Hippocampal formation (tissue), 2 donors: ENCODE data around the gene KLB.
"Not testable (repeated sequence)": the region's sequence is repeated elsewhere in the genome, so short reads cannot be mapped to it uniquely, and the experiment has no call there.

Experiments used
- DNase-seq, 2 donors: peaks; one replicate each; lab custom pipeline; 2025; lab: John Stamatoyannopoulos, UW

Gene KLB

DNA sequence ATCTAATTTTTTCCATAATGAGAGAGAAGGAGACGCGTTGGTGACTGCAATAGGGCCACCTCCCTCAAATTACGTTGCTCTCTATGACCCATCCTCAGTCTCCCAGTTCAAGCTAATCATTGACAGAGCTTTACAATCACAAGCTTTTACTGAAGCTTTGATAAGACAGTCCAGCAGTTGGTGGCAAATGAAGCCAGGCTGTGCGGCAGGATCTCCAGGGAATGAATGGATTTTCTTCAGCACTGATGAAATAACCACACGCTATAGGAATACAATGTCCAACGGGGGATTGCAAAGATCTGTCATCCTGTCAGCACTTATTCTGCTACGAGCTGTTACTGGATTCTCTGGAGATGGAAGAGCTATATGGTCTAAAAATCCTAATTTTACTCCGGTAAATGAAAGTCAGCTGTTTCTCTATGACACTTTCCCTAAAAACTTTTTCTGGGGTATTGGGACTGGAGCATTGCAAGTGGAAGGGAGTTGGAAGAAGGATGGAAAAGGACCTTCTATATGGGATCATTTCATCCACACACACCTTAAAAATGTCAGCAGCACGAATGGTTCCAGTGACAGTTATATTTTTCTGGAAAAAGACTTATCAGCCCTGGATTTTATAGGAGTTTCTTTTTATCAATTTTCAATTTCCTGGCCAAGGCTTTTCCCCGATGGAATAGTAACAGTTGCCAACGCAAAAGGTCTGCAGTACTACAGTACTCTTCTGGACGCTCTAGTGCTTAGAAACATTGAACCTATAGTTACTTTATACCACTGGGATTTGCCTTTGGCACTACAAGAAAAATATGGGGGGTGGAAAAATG is at the start of gene KLB:
Gene KLB, plus strand, starts transcription at position 168 of the 821 bp plus-strand sequence. Its CDS starts 20 bp downstream, at position 188.
- DNase-seq = no peak

DNA sequence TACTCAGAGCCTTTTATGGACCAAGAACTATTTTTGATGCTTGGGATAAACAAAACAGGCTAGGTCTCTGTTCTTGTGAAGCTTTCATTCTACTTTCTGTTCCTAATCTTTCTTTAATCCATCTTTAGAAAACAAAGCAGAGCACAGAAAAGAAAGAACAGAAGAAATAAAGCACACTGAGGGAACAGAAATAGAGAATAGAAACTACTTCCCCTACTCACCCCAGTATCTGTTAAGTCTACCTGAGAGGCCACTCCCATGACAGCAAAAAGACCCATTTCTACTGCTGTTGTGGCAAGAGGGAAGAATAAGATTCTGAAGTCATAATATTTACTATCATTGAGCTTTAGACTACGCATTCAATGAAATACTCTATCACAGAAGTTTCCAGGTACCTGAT is 49.7 kb upstream of the KLB start:
- DNase-seq = no peak

DNA sequence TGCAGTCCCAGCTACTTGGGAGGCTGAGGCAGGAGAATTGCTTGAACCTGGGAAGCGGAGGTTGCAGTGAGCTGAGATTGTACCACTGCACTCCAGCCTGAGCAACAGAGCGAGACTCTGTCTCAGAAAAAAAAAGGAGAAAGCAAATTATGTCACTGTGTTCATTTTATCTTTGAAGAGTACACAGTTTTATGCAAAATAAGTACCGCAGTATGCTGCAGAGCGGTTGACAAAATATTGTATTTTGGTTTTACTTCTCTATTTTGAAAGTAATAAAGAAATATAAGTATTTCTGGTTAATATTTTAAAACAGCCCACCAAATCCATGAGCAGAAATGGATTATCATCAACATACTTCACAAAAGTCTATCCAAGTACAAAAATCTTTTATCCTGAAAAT is 46.1 kb upstream of the KLB start:
- DNase-seq = not testable (repeated sequence)

DNA sequence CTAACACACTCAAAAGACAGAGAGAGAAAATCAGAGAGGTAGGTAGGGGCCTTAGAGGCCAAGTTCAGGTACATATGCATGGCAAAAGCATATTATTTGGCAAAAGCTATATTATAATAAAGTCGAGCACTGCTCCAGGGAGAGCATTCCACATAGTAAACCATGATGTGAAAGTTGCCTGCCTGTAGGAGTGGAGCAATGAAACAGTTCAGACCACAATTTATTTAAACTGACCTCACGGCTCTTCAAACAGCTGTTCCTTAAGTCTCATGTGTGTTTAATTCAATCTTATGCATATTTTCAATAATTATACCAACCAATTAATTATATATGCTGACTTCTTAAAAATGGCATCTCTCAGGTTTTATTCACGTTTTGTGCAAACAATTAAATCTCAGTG is 43.9 kb upstream of the KLB start:
- DNase-seq = no peak

DNA sequence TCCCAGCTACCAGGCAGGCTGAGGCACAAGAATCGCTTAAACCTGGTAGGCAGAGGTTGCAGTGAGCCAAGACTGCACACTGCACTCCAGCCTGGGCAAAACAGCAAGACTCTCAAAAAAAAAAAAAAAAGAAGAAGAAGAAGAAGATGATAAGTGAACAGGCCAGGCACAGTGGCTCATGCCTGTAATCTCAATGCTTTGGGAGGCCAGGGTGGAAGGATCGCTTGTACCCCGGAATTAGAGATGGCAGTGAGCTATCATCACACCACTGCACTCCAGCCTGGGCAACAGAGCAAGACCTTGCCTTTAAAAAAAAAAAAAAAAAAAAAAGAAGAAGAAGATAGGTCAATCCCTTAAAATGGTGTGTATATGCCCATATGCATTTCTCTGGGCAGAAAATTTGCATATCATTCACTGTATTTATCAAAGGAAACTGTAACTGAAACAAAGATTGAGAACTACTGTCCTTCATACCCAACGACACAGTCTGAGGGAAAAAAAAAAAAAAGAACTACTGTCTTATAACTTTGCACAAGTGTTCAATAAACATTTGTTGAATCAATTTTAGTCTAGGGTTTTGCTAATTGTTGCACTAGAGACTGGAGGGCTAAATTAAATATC is 42.8 kb upstream of the KLB start:
- DNase-seq = no peak

DNA sequence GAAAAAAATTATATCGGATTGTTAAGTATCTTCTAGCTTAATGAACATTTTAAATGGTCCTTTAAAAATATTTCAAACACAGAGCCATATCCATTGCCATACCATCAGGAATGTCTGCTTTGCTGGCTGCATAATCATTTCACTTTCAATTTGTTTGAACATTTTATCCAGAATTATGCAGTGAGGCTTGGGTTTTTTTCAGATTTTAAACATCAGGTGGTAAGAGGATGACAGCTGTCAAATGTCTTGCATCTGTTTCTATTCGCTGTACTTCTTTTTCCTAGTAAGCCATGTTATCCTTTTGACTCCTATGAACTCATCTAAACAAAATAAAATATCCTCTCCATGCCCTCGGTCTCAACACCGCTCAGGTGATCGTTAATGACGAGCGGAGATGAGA is 41.4 kb upstream of the KLB start:
- DNase-seq = no peak

DNA sequence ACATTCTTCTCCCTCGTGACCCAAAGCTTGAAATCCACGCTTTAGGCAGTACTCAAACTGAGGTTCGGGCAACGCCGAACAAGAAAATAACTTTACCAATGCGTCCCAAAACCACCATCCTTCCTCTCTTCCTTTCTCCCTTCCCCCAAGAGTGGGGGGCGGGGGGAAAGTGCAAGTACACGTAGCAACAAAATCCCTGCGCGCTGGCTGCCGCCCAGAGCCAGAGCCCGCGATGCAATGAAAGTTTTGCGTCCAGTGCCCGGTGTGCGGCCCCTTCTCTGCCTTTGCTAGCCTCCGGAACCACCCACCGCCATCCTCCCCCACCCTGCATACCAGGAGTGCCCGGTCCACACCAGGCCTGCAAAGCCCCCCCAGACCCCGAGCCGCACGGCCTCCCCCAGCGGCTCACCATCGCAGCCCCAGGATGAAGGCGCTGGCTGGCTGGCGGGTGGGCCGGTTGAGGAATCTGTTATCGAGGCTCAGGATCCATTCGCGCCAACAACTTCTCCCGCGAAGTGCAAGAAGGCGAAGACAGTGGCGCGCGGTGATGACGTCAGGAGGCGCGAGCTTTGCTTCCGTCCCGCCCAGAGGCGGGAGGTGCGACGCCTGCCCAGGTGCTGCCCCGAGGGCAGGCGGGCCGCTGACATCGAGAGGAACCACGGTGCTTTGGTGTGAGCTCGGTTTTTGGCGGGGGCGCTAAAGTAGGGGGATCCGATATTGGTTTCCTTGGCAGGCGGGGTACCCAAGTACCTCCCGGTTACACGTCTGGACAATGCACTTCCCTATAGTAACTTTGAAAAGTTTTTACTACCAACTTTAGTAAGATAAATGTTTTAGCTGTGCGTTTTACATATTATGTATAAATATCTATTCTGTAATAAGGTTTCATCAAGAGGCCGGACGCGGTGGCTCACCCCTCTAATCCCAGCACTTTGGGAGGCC is 40.6 kb upstream of the KLB start, which contains the start of gene RFC1:
Gene RFC1, minus strand, starts transcription at position 533 of the 942 bp plus-strand sequence. Its CDS starts 121 bp downstream, at position 412.
- DNase-seq = peak; percentile 39 to 70

DNA sequence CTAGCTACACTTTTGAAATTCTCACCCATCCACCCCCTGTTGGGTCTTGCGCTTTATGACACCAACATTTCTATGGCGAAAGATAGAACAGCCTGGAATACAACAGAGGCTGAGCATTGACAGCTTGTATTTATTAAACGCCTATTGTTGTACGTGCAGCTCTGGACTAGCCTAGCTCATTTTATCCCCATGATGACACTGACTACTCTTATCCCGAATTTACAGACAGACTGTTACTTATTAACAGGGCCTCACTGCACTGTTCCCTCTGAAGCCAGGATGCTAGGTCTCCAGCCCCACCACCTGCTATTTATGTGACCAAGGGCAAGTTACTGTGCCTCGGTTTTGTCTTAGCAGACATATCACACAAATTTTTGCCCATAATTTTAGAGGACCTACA is 39.6 kb upstream of the KLB start:
- DNase-seq = no peak

DNA sequence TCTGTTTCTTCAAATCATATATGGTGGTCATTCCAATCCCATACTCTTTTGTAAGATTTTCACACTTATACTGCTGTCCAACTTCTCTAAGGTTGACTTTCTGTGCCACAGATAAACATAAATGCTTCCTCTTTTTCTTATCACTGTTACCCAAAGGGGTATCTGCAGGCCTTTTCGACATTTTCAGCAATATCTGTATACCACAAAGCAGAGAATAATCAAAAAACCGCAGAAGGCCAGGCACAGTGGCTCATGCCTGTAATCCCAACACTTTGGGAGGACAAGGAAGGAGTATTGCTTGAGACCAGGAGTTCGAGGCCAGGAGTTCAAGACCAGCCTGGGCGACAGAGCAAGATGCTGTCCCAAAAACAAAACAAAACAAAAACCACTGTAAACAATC is 37.4 kb upstream of the KLB start:
- no peak for DNase-seq

DNA sequence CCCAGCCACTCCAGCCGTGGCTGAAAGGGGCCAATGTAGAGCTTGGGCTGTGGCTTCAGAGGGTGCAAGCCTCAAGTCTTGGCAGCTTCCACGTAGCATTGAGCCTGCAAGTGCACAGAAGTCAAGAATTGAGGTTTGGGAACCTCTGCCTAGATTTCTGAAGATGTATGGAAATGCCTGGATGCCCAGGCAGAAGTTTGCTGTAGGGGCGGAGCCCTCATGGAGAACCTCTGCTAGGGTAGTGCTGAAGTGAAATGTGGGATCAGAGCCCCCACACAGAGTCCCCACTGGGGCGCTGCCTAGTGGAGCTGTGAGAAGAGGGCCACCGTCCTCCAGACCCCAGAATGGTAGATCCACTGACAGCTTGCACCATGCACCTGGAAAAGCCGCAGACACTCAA is 35.5 kb upstream of the KLB start:
- DNase-seq = not testable (repeated sequence)

DNA sequence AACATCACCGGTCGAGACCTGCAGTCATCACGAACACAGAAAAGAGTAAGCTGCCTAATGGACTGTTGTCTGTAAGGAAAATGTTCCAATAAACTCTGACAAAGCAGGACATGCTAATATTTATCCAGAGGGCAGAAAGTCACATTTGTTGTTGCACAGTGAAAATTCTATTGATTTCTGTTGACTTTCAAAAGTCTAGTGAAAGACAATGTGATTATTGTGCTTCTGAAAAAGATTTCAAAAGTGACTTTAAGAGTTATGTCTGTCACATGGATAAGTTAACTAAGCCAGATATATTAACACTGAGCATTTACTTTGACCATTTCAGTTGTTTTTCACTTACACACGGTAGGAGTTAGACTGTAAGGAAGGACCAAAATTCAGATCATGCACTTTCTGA is 31.3 kb upstream of the KLB start:
- DNase-seq = no peak

DNA sequence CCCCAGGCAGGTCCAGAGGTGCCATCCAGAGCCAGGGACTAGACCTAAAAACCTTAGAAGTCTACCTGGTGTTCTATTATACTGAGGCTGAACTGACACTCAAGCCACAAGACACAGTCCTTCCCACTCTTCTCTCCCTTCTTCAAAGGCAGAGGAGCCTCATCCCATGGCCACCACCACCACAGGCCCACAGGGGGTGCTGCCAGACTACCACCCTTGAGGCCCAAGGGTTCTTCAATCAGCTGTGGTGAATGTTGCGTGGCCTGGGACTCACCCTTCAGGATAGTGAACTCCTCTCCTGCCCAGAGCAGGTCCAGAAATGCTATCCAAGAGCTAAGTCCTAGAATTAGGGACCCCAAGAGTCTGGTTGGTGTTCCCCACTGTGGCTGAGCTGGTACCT is 23.0 kb upstream of the KLB start:
- no peak for DNase-seq

DNA sequence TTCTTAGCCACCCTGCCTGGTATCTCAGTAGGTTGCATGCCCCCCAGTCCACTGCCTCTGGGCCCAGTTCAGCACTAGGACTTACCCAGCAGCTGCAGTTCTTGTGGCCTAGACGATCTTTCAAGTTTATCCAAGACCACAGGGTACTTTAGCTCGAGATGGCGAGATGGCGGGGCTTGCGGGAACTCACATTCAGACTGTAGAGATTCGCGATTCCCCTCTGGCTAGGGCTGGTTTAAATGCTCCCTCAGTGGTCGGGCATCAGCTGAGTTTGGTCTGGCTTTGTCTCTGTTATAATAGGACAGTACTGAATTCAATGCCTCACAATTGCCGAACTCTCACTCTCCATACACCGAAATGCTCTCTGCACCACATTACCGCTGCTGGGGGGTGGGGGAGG is 22.2 kb upstream of the KLB start:
- DNase-seq = no peak

DNA sequence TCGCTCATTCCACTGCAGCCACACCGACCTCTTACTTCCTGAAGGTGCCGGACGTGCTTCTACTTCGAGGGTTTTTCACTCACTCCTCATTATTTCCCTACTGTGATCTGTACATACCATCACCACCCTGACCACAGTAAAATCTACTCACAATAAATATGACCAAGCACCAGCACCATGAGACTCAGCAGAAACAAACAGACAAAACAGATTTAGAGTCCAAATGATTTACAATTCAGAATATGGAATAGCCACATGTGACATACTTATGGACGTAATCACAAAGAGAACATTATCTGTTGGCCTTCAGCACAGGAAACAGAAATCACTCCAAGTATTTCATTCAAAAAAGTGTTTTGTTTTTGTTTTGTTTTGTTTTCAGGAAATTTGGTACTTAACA is 16.1 kb upstream of the KLB start:
- DNase-seq = no peak

DNA sequence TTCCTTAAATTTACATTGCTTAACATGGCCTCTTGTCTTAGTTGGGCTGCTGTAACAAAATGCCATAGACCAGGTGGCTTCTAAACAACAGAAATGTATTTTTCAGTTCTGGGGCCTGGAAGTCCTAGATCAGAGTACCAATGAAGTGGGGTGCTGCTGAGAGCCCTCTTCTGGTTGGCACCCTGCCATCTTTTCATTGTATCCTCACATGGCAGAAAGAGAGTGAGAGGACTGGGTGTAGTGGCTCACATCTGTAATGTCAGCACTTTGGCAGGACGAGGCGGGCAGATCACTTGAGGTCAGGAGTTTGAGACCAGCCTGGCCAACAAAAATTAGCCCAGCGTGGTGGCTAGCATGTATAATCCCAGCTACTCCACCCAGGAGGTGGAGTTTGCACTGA is 12.0 kb upstream of the KLB start:
- no peak for DNase-seq

DNA sequence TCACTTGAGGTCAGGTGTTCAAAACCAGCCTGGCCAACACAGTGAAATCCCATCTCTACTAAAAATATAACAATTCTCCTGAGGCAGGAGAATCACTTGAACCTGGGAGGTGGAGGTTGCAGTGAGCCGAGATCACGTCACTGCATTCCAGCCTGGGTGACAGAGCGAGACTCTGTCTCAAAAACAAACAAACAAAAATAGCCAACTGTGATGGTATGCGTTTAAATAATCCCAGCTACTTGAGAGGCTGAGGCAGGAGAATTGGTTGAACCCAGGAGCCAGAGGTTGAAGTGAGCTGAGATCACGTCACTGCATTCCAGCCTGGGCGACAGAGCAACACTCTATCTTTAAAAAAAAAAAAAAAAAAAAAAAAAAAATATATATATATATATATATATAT is 5.1 kb upstream of the KLB start:
- not testable (repeated sequence) for DNase-seq

DNA sequence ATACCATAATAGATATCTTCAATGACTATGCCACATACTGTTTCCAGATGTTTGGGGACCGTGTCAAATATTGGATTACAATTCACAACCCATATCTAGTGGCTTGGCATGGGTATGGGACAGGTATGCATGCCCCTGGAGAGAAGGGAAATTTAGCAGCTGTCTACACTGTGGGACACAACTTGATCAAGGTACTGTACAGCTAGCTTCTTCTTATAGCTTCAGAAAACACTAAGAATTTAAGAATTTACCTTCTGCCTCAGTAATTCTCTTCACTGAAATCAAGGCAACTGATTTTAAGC is 805 bp downstream of the KLB start:
- DNase-seq = no peak

DNA sequence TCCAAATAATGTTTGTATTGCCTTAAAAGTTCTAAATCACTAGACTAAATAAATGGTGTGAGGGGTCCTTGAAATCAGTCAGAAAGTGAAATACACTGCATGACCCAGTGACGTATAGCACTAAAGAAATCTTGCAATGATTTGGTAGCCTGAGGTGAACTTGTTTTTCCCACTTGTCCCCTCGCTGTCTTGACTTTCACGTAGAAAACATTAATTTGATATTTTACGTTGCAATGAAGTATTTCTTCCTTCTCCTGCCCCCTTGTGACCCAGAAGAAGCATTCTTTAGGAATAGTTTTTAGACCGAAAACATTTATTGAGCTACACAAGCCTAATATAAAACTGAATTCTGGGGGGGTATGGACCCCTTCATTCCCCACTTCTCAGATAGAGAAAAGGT is 3.7 kb downstream of the KLB start:
- DNase-seq = peak in 1 of 2 donors; percentile 2

DNA sequence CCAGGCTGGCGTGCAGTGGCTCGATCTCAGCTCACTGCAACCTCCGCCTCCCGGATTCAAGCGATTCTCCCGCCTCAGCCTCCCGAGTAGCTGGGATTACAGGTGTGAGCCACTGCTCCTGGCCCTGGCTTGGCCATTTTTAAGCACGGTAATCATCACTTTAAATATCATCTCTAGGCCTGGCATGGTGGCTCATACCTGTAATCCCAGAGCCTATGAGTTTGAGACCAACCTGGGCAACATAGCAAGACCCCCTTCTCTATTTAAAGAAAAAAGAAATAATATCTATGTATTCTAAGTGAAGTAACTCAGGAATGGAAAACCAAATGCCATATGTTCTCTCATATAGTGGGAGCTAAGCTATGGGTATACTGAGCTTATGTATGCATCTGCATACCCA is 4.8 kb downstream of the KLB start:
- DNase-seq = not testable (repeated sequence)

DNA sequence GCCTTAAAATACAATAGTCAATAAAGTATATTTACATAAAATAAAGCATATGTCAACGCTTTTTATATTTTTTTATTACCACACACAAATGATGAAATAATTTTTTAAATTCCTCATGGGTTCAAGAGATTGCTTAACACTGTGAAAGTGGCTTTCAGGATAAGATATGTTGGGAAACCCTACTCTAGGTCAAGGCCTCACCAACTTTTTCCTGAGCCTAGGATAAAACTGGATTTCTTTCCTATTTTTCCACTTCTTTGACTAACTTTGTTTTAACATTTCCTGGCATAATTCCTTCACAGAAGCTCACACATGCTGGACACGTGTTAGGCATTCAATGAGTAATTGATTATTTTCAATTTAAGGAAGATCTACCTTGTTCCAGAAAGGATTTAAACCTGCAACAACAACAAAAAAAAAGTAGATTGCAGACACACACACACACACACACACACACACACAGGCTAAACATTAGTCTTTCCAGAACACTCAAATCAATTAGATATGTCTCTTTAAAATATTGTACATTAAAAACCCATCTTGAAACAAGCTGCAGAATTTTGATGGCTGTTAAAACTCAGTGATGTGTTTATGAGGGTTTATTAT is 9.1 kb downstream of the KLB start:
- no peak for DNase-seq

DNA sequence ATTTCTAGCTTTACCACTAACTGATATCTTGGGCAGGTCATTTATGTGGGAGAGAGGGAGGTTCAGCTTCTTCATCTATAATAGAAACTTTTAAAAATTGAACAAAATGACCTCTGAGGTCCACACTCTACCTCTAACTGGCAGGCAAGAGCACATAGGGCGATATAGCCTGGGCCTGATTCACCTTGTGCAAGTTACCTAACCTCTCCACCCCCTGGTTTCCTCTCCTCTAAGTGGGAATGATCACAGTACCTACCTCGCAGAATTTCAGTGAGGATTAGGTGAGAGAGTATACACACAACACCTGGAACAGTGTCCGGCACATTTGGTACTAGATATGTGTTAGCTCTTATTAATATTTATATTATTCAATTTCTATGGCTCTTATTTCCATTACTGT is 15.5 kb downstream of the KLB start:
- no peak for DNase-seq

DNA sequence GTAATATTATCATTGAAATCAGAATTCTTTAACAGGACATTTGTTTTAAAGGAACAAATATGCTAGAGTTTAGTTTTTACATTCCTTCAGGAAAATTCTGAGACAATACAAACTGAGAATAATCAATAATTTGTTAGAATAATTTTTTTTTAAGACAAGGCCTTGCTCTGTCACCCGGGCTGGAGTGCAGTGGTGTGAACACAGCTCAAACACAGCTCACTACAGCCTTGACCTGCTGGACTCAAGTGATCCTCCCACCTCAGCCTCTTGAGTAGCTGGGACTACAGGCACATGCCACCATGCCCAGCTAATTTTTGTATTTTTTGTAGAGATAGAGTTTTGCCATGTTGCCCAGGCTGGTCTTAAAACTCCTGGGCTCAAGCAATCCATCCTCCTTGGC is 18.6 kb downstream of the KLB start:
- not testable (repeated sequence) for DNase-seq
